HCT116 (cell line): ENCODE data around the gene DDO. TPM values are rescaled to one million over a fixed set of nuclear protein-coding genes. Genes with fewer than 3 reads are reported as not detected.

ENCODE experiments used
- ATAC-seq: fragments of 200-7000 bp; cut with Tn5 transposase; 2 replicates; pipeline ENCODE4 v1.9.1; 2020; ENCODE audit warnings: mild to moderate bottlenecking, moderate library complexity
- BruUV-seq: library from RNA; stranded (reverse); fragments of 400-500 nt; replicated peaks from 2 replicates; lab custom pipeline; 2021; lab: Mats Ljungman, UMichigan
- CTCF ChIA-PET: fragments of 300-600 bp; sonication (Branson Sonifier 250); formaldehyde crosslinking; loops from one replicate; lab custom pipeline; 2021; ENCODE audit warnings: antibody characterized with exemption; lab: Charles Lee
- POLR2A ChIA-PET: fragments of 300-600, 350-600 bp; sonication (Branson Sonifier 250); formaldehyde crosslinking; loops from one replicate; lab custom pipeline; 2021; ENCODE audit warnings: antibody characterized with exemption; lab: Charles Lee
- RAD21 ChIA-PET, 2 experiments: fragments of 300-600 bp; sonication (Branson Sonifier 250); formaldehyde crosslinking; loops; one replicate each; lab custom pipeline; 2023; ENCODE audit warnings: low total read pairs in 2 of 2; ENCODE audit not compliant: uncharacterized antibody in 2 of 2, unreplicated experiment in 2 of 2, low non-redundant PET in 1 of 2; lab: Charles Lee
- DNase-seq: peaks from one replicate; pipeline ENCODE4 v3.0.0-alpha.2; 2010; ENCODE audit warnings: low read depth, low spot score
- H2AFZ ChIP-seq: fragments of 200-600 bp; shearing (Covaris generic), sonication (generic); 2 replicates; pipeline ENCODE4 v1.6.1; 2017; ENCODE audit warnings: low read depth, mixed run types, mixed read lengths, antibody characterized with exemption, low read length; ENCODE audit not compliant: poor library complexity, severe bottlenecking
- H3K27ac ChIP-seq: 2 replicates; pipeline ENCODE4 v1.5.1; 2012; ENCODE audit warnings: low read depth, low read length
- H3K27me3 ChIP-seq: fragments of 200-600 bp; sonication (generic); 2 replicates; pipeline ENCODE4 v1.6.1; 2016; ENCODE audit warnings: mixed run types, low read length, mixed read lengths; ENCODE audit not compliant: insufficient read depth
- H3K36me3 ChIP-seq, 2 experiments: fragments of 200-500 bp in 1 of 2; fragments of 200-600 bp in 1 of 2; sonication (Bioruptor generic) in 1 of 2; sonication (generic) in 1 of 2; 2 replicates each; pipeline versions ENCODE4 v1.5.1 to v1.6.1; 2014 to 2016; ENCODE audit warnings: low read length in 2 of 2, inconsistent platforms in 1 of 2, mixed read lengths in 1 of 2, mixed run types in 1 of 2; ENCODE audit not compliant: insufficient read depth in 2 of 2, control insufficient read depth in 1 of 2
- H3K4me1 ChIP-seq, 2 experiments: fragments of 200-600 bp in 1 of 2; sonication (generic) in 1 of 2; 2 replicates each; pipeline versions ENCODE4 v1.5.1 to v1.6.1; 2012 to 2017; ENCODE audit warnings: low read length in 2 of 2, inconsistent platforms in 1 of 2, mild to moderate bottlenecking in 1 of 2, mixed read lengths in 1 of 2, mixed run types in 1 of 2, moderate library complexity in 1 of 2; ENCODE audit not compliant: insufficient read depth in 2 of 2, control insufficient read depth in 1 of 2
- H3K4me2 ChIP-seq: fragments of 200-600 bp; sonication (generic); 2 replicates; pipeline ENCODE4 v1.6.1; 2017; ENCODE audit warnings: mixed run types, low read length, mixed read lengths
- H3K4me3 ChIP-seq, 2 experiments: fragments of 200-600 bp in 1 of 2; sonication (generic) in 1 of 2; replicated peaks in 1 of 2; 2 replicates each; pipeline ENCODE4 v1.5.1; 2011 to 2016; ENCODE audit warnings: low read length in 2 of 2, control low read depth in 1 of 2, low read depth in 1 of 2, mild to moderate bottlenecking in 1 of 2, mixed read lengths in 1 of 2, mixed run types in 1 of 2
- H3K79me2 ChIP-seq: fragments of 200-600 bp; sonication (generic); 2 replicates; pipeline ENCODE4 v1.6.1; 2017; ENCODE audit warnings: mild to moderate bottlenecking, mixed run types, low read length, moderate library complexity, mixed read lengths; ENCODE audit not compliant: insufficient read depth
- H3K9ac ChIP-seq: fragments of 200-600 bp; sonication (generic); 2 replicates; pipeline ENCODE4 v1.6.1; 2016; ENCODE audit warnings: low read length, mixed read lengths
- H3K9me2 ChIP-seq: fragments of 200-600 bp; sonication (generic), shearing (Covaris generic); 2 replicates; pipeline ENCODE4 v1.6.1; 2017; ENCODE audit warnings: mixed run types, mild to moderate bottlenecking, moderate library complexity; ENCODE audit not compliant: insufficient read depth
- H3K9me3 ChIP-seq, 2 experiments: fragments of 200-500 bp in 1 of 2; fragments of 200-600 bp in 1 of 2; sonication (Bioruptor generic) in 1 of 2; sonication (generic) in 1 of 2; 2 replicates each; pipeline ENCODE4 v1.6.1; 2014 to 2017; ENCODE audit warnings: low read length in 2 of 2, mixed read lengths in 2 of 2, inconsistent platforms in 1 of 2, low read depth in 1 of 2, mild to moderate bottlenecking in 1 of 2, mixed run types in 1 of 2, moderate library complexity in 1 of 2; ENCODE audit not compliant: control insufficient read depth in 1 of 2, insufficient read depth in 1 of 2
- H4K20me1 ChIP-seq: fragments of 200-600 bp; sonication (generic), shearing (Covaris generic); 2 replicates; pipeline ENCODE4 v1.6.1; 2017; ENCODE audit warnings: mixed run types, mild to moderate bottlenecking, moderate library complexity; ENCODE audit not compliant: insufficient read depth
- EGR1 ChIP-seq: IDR thresholded peaks from 2 replicates; pipeline ENCODE4 v1.6.1; 2012; ENCODE audit warnings: low read depth
- POLR2A ChIP-seq: IDR thresholded peaks from 2 replicates; pipeline ENCODE4 v1.7.0; 2011; ENCODE audit warnings: borderline replicate concordance; ENCODE audit not compliant: insufficient read depth, insufficient read length; ENCODE audit errors: extremely low read depth
- POLR2AphosphoS5 ChIP-seq: IDR thresholded peaks from 2 replicates; pipeline ENCODE4 v1.6.1; 2011; ENCODE audit warnings: mild to moderate bottlenecking, low read depth, low read length, moderate library complexity
- TCF7L2 ChIP-seq: IDR thresholded peaks from 2 replicates; pipeline ENCODE4 v1.7.0; 2011; ENCODE audit warnings: borderline replicate concordance, inconsistent platforms; ENCODE audit not compliant: insufficient read depth, insufficient read length; ENCODE audit errors: extremely low read depth
- ZFX ChIP-seq: fragments of 450-650 bp; IDR thresholded peaks from 2 replicates; pipeline ENCODE4 v1.6.1; 2017
- ZNF274 ChIP-seq: fragments of 200-500 bp; sonication (Bioruptor generic); IDR thresholded peaks from 2 replicates; pipeline ENCODE4 v1.6.1; 2014; ENCODE audit warnings: mild to moderate bottlenecking, low read depth, low read length, inconsistent platforms
- intact Hi-C: fragments of 100-400 bp; cut with micrococcal nuclease; formaldehyde crosslinking; loops from 2 replicates; pipeline ENCODE4 v1.10.0; 2022
- total RNA-seq: library from RNA; stranded (reverse); gene quantifications from one replicate; pipeline ENCODE4 v1.2.1, GENCODE V29; 2021; ENCODE audit not compliant: unreplicated experiment
- TF ChIP-seq, protein P1 (sequence below): IDR thresholded peaks from 2 replicates; pipeline ENCODE4 v1.6.1; 2012

Gene DDO
- total RNA-seq, 1 experiment from 2014 or later = not detected

DNA sequence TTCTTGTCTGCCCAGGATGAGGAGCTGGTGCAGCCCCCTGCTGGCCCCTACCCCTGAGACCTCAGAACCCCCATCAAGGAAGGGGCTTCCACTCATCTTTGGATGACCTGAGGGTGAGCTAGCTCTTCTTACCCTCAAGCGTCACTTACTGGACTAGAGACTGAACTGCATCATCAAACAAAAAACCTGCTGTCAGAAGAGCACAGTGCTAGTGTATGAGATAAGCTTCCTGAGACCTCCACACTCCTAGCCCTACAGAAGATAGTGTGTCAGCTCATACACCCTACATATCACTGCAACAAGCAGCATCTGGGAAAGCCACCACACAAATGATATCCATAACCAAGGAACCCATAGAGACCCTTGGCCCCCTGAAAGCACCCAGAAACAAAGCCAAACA lies 46.0 kb upstream of the DDO start:
- TF ChIP-seq EGR1 (no peak), ZNF274 (no peak)
- TF ChIP-seq, protein P1, sequence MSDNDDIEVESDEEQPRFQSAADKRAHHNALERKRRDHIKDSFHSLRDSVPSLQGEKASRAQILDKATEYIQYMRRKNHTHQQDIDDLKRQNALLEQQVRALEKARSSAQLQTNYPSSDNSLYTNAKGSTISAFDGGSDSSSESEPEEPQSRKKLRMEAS = no peak

DNA sequence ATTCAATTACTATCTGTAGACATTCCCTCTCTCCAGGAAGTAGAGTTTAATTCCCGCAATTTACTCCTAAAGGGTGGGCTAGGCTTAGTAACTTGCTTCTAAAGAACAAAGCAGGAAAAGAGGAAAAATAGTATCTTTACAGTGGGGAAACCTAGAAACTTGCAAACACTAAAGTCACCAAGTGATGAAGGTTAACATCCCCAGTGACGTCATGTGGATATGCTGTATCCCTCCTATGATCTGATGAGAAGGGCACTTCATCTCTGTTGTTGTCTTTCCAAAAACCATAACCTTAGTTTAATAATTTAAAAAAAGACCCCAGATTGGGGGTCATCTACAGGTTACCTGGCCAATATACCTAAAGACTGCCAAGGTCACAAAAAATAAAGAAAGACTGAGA lies 43.8 kb upstream of the DDO start:
- intact Hi-C loops = no loop called here
- Histone ChIP-seq H3K27ac (no peak overlapping the region), H3K4me2 (no peak overlapping the region), H3K4me1 (no peaks in the 10 kb centered on the region), H3K9ac (no peak overlapping the region), H3K79me2 (no peaks in the 10 kb centered on the region), H3K4me3 (no peak overlapping the region), H3K27me3 (no peaks in the 10 kb centered on the region), H3K9me3 (no peaks in the 10 kb centered on the region; a peak in 1 of 4 replicates), H2AFZ (no peak overlapping the region), H3K9me2 (no peaks in the 10 kb centered on the region), H3K36me3 (no peaks in the 10 kb centered on the region), H4K20me1 (no peaks in the 10 kb centered on the region; the same call in 1 of the 2 replicates)
- POLR2A ChIA-PET = no interaction called here
- BruUV-seq = no TSS peak
- RAD21 ChIA-PET = no interaction called here
- ATAC-seq (no peak), DNase-seq (no peak)
- TF ChIP-seq TCF7L2 (no peak), POLR2A (no peak), ZFX (no peak), POLR2AphosphoS5 (no peak)
- TF ChIP-seq, protein P1 = no peak
- CTCF ChIA-PET = no interaction called here

More for the DNA sequence above, 46.0 kb upstream of the DDO start:
- no TSS peak for BruUV-seq
- Histone ChIP-seq H3K4me2 (no peak overlapping the region), H3K9me2 (no peaks in the 10 kb centered on the region), H3K9me3 (no peaks in the 10 kb centered on the region; a peak in 1 of 4 replicates), H4K20me1 (no peaks in the 10 kb centered on the region; the same call in 1 of the 2 replicates), H3K9ac (no peak overlapping the region), H3K27ac (no peak overlapping the region), H2AFZ (no peak overlapping the region), H3K27me3 (no peaks in the 10 kb centered on the region), H3K36me3 (no peaks in the 10 kb centered on the region), H3K79me2 (no peaks in the 10 kb centered on the region), H3K4me1 (no peaks in the 10 kb centered on the region), H3K4me3 (no peak overlapping the region)
- ATAC-seq = no peak
- no peak for DNase-seq
- ChIA-PET RAD21 (no interaction called here), POLR2A (no interaction called here), CTCF (no interaction called here)
- intact Hi-C loops = no loop called here
